HepG2 (cell line): ENCODE data around the gene PITPNM2.

Source experiments
- CTCF ChIP-seq: sonication (generic); formaldehyde crosslinking; IDR thresholded peaks from 2 replicates; pipeline ENCODE4 v1.5.0; 2020; ENCODE audit warnings: mild to moderate bottlenecking, missing genetic modification reagents, moderate library complexity
- GABPA ChIP-seq, 2 experiments: IDR thresholded peaks; 2 replicates each; pipeline ENCODE4 v1.6.1; 2011 to 2016; ENCODE audit warnings: low read depth in 2 of 2, low read length in 1 of 2, missing biosample characterization in 1 of 2, missing genetic modification characterization in 1 of 2
- PRDM4 ChIP-seq: sonication (generic); formaldehyde crosslinking; IDR thresholded peaks from 2 replicates; pipeline ENCODE4 v1.9.0; 2021; ENCODE audit warnings: missing genetic modification reagents, borderline replicate concordance
- RNF2 ChIP-seq: fragments of 450-650 bp; conservative IDR thresholded peaks from 2 replicates; pipeline ENCODE4 v1.6.1; 2016; ENCODE audit warnings: low read depth
- SP1 ChIP-seq, 2 experiments: fragments of 450-650 bp in 1 of 2; sonication (generic) in 1 of 2; formaldehyde crosslinking in 1 of 2; IDR thresholded peaks; 2 replicates each; pipeline versions ENCODE4 v1.4.0 to v1.6.1; 2016 to 2020; ENCODE audit warnings: missing genetic modification reagents in 1 of 2
- ZBTB38 ChIP-seq: sonication (generic); formaldehyde crosslinking; IDR thresholded peaks from 2 replicates; pipeline ENCODE4 v1.5.1; 2020; ENCODE audit warnings: mild to moderate bottlenecking, missing genetic modification reagents
- ZBTB40 ChIP-seq, 2 experiments: fragments of 450-650 bp in 1 of 2; sonication (generic) in 1 of 2; formaldehyde crosslinking in 1 of 2; IDR thresholded peaks; 2 replicates each; pipeline versions ENCODE4 v1.6.1 to v1.8.0; 2016 to 2022; ENCODE audit warnings: antibody characterized with exemption in 1 of 2, mild to moderate bottlenecking in 1 of 2, missing genetic modification reagents in 1 of 2
- ZFP36L2 ChIP-seq: sonication (generic); formaldehyde crosslinking; IDR thresholded peaks from 2 replicates; pipeline ENCODE4 v1.4.0; 2020; ENCODE audit warnings: missing genetic modification reagents

GRCh38 chr12:123134271-123134671 is 16.6 kb downstream of the PITPNM2 start:
- TF ChIP-seq GABPA (IDR thresholded peaks at IDR 0.05; ENCODE audit: low read depth, low read length): no peak
- no peak for TF ChIP-seq GABPA (CRISPR knock-in tag; IDR thresholded peaks at IDR 0.05; ENCODE audit: low read depth)
- TF ChIP-seq ZBTB40 (IDR thresholded peaks at IDR 0.05): no peak
- no peak for TF ChIP-seq ZBTB40 (CRISPR knock-in tag; IDR thresholded peaks at IDR 0.05)
- TF ChIP-seq CTCF (CRISPR knock-in tag): no peak
- TF ChIP-seq SP1 (IDR thresholded peaks at IDR 0.05): no peak
- TF ChIP-seq SP1 (CRISPR knock-in tag; IDR thresholded peaks at IDR 0.05): no peak
- no peak for TF ChIP-seq RNF2
- no peak for TF ChIP-seq PRDM4 (CRISPR knock-in tag)
- TF ChIP-seq ZFP36L2 (CRISPR knock-in tag): no peak
- no peak for TF ChIP-seq ZBTB38 (CRISPR knock-in tag)
